SU-DHL-6 (cell line): ENCODE results near the gene PRDM16.

Experiments used
- EZH2phosphoT487 ChIP-seq: fragments of 200-600 bp; sonication (generic), shearing (Covaris generic); conservative IDR thresholded peaks from 2 replicates; pipeline ENCODE4 v1.6.1; 2018; ENCODE audit warnings: mild to moderate bottlenecking, antibody characterized with exemption, low read length, moderate library complexity, mixed read lengths
- TF ChIP-seq, protein P1 (sequence below): fragments of 200-600 bp; sonication (generic); IDR thresholded peaks from one replicate; pipeline ENCODE4 v1.5.1; 2017; ENCODE audit warnings: antibody characterized with exemption, mild to moderate bottlenecking, low read length, moderate library complexity; ENCODE audit not compliant: insufficient read depth, poor library complexity, severe bottlenecking

DNA sequence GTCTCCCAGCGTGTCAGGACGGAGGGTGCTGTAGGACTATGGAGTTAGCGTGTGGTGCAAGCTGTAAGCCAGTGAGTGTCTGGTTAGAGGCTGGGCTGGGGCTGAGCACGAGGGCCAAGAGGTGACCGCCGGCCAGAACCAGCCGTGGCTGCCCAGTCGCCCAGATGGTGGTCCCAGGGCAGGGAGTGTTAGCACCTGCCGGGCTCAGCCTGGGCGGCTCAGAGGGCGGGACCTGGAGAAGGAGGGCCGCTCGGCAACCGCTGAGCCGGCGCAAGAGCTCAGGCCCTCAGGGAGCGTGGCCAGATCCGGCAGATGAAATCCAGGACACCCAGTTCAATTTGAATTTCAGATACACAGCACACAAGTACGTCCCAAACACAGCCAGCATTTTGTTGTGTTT, 87.9 kb downstream of the PRDM16 start:
- TF ChIP-seq, protein P1, sequence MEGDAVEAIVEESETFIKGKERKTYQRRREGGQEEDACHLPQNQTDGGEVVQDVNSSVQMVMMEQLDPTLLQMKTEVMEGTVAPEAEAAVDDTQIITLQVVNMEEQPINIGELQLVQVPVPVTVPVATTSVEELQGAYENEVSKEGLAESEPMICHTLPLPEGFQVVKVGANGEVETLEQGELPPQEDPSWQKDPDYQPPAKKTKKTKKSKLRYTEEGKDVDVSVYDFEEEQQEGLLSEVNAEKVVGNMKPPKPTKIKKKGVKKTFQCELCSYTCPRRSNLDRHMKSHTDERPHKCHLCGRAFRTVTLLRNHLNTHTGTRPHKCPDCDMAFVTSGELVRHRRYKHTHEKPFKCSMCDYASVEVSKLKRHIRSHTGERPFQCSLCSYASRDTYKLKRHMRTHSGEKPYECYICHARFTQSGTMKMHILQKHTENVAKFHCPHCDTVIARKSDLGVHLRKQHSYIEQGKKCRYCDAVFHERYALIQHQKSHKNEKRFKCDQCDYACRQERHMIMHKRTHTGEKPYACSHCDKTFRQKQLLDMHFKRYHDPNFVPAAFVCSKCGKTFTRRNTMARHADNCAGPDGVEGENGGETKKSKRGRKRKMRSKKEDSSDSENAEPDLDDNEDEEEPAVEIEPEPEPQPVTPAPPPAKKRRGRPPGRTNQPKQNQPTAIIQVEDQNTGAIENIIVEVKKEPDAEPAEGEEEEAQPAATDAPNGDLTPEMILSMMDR: no peak
- TF ChIP-seq EZH2phosphoT487: no peak
